H1 (cell line): ENCODE data around the gene SEMA3B. TPM values are rescaled to one million over a fixed set of nuclear protein-coding genes. Genes with fewer than 3 reads are reported as not detected.

Source experiments
- CTCF ChIA-PET: fragments of 300-600 bp; sonication (Branson Sonifier 250); formaldehyde crosslinking; loops from one replicate; lab custom pipeline; 2021; ENCODE audit not compliant: partially characterized antibody; lab: Charles Lee
- POLR2A ChIA-PET: fragments of 300-600 bp; sonication (Branson Sonifier 250); formaldehyde crosslinking; loops from one replicate; lab custom pipeline; 2021; ENCODE audit warnings: inconsistent platforms; ENCODE audit not compliant: partially characterized antibody; lab: Charles Lee
- DNase-seq, 2 experiments: peaks; one replicate each; pipeline versions ENCODE4 v3.0.0 to v3.0.0-alpha.2; 2010 to 2022; ENCODE audit warnings: low spot score in 2 of 2, low read depth in 1 of 2, mixed read lengths in 1 of 2
- FAIRE-seq: peaks from 2 replicates; lab custom pipeline; 2011; peaks lifted over from hg19 to GRCh38; lab: Jason Lieb, UNC
- H2AFZ ChIP-seq: 2 replicates; pipeline ENCODE4 v1.8.1; 2012; ENCODE audit warnings: low read length, inconsistent platforms
- H2AK5ac ChIP-seq: 2 replicates; pipeline ENCODE4 v1.6.1; 2013; ENCODE audit warnings: low read depth, low read length
- H2BK120ac ChIP-seq: replicated peaks from 2 replicates; pipeline ENCODE3; 2013; ENCODE audit warnings: low read depth, low read length, inconsistent platforms
- H2BK12ac ChIP-seq: 2 replicates; pipeline ENCODE4 v1.6.1; 2013; ENCODE audit warnings: low read depth, low read length
- H2BK15ac ChIP-seq: 2 replicates; pipeline ENCODE4 v1.6.1; 2013; ENCODE audit warnings: low read length
- H2BK20ac ChIP-seq: 2 replicates; pipeline ENCODE4 v1.6.1; 2013; ENCODE audit warnings: low read length
- H2BK5ac ChIP-seq: 2 replicates; pipeline ENCODE4 v1.6.1; 2013; ENCODE audit warnings: low read depth, low read length
- H3K14ac ChIP-seq: 2 replicates; pipeline ENCODE4 v1.6.1; 2013; ENCODE audit warnings: inconsistent platforms; ENCODE audit not compliant: insufficient read length
- H3K18ac ChIP-seq: 2 replicates; pipeline ENCODE4 v1.6.1; 2013; ENCODE audit warnings: low read length; ENCODE audit errors: extremely low read depth
- H3K23ac ChIP-seq: 2 replicates; pipeline ENCODE4 v1.6.1; 2013; ENCODE audit warnings: inconsistent platforms; ENCODE audit not compliant: insufficient read length
- H3K23me2 ChIP-seq: 2 replicates; pipeline ENCODE4 v1.6.1; 2013; ENCODE audit warnings: low read depth, low read length
- H3K27ac ChIP-seq: 2 replicates; pipeline ENCODE4 v1.6.1; 2011; ENCODE audit warnings: low read depth, low read length, inconsistent platforms
- H3K27me3 ChIP-seq, 4 experiments: replicated peaks in 1 of 4; 1 replicate in 1 of 4; 2 replicates in 3 of 4; pipeline versions ENCODE4 v1.6.1 to v1.8.1; 2011 to 2013; ENCODE audit warnings: low read length in 3 of 4, mild to moderate bottlenecking in 3 of 4, inconsistent platforms in 2 of 4, mixed read lengths in 2 of 4, moderate library complexity in 1 of 4; ENCODE audit not compliant: control insufficient read depth in 3 of 4, insufficient read depth in 3 of 4; ENCODE audit errors: extremely low read depth in 1 of 4
- H3K36me3 ChIP-seq, 4 experiments: 2 replicates each; pipeline versions ENCODE4 v1.6.1 to v1.8.1; 2011 to 2013; ENCODE audit warnings: mild to moderate bottlenecking in 4 of 4, low read length in 3 of 4, moderate library complexity in 2 of 4, control low read depth in 1 of 4, inconsistent platforms in 1 of 4; ENCODE audit not compliant: insufficient read depth in 4 of 4, control insufficient read depth in 2 of 4
- H3K4ac ChIP-seq: replicated peaks from 2 replicates; pipeline ENCODE3; 2013; ENCODE audit warnings: low read length, low read depth, mixed read lengths, inconsistent platforms; ENCODE audit not compliant: insufficient read length
- H3K4me1 ChIP-seq, 4 experiments: replicated peaks in 1 of 4; 1 replicate in 1 of 4; 2 replicates in 3 of 4; pipeline versions ENCODE4 v1.6.1 to v1.8.1; 2011 to 2013; ENCODE audit warnings: low read length in 3 of 4, inconsistent platforms in 2 of 4, mixed read lengths in 1 of 4; ENCODE audit not compliant: insufficient read depth in 4 of 4, control insufficient read depth in 3 of 4
- H3K4me2 ChIP-seq, 2 experiments: 2 replicates each; pipeline versions ENCODE4 v1.6.1 to v1.8.1; 2011 to 2013; ENCODE audit warnings: low read depth in 2 of 2, low read length in 2 of 2, control low read depth in 1 of 2, inconsistent platforms in 1 of 2, mild to moderate bottlenecking in 1 of 2; ENCODE audit not compliant: insufficient read depth in 1 of 2
- H3K4me3 ChIP-seq, 4 experiments: fragments of 200-600, 300-600 bp in 1 of 4; sonication (generic), shearing (Covaris generic), sonication (Bioruptor Twin) in 1 of 4; 2 replicates each; pipeline versions ENCODE4 v1.5.1 to v1.8.1; 2011 to 2016; ENCODE audit warnings: low read length in 4 of 4, low read depth in 3 of 4, control low read depth in 2 of 4, inconsistent platforms in 2 of 4, mild to moderate bottlenecking in 2 of 4, mixed read lengths in 1 of 4, moderate library complexity in 1 of 4; ENCODE audit not compliant: insufficient read depth in 2 of 4; ENCODE audit errors: extremely low read depth in 1 of 4
- H3K56ac ChIP-seq: replicated peaks from 2 replicates; pipeline ENCODE3; 2013; ENCODE audit warnings: low read depth, mild to moderate bottlenecking, mixed read lengths, low read length, inconsistent platforms; ENCODE audit not compliant: insufficient read length
- H3K79me1 ChIP-seq: 2 replicates; pipeline ENCODE4 v1.6.1; 2013; ENCODE audit warnings: low read depth, low read length, control low read depth
- H3K79me2 ChIP-seq, 2 experiments: 2 replicates each; pipeline versions ENCODE4 v1.6.1 to v1.8.1; 2012 to 2013; ENCODE audit warnings: low read length in 2 of 2, mild to moderate bottlenecking in 2 of 2, inconsistent platforms in 1 of 2; ENCODE audit not compliant: insufficient read depth in 2 of 2, control insufficient read depth in 1 of 2
- H3K9ac ChIP-seq, 4 experiments: replicated peaks in 1 of 4; 1 replicate in 1 of 4; 2 replicates in 3 of 4; pipeline versions ENCODE4 v1.6.1 to v1.8.1; 2011 to 2013; ENCODE audit warnings: low read depth in 3 of 4, low read length in 3 of 4, control low read depth in 2 of 4, mild to moderate bottlenecking in 2 of 4, moderate library complexity in 2 of 4, inconsistent platforms in 1 of 4; ENCODE audit errors: extremely low read depth in 1 of 4
- H3K9me3 ChIP-seq, 2 experiments: 2 replicates each; pipeline versions ENCODE4 v1.6.1 to v1.8.1; 2012 to 2013; ENCODE audit warnings: mild to moderate bottlenecking in 2 of 2, moderate library complexity in 2 of 2, control low read depth in 1 of 2, inconsistent platforms in 1 of 2, low read depth in 1 of 2, low read length in 1 of 2, mixed read lengths in 1 of 2; ENCODE audit not compliant: insufficient read depth in 2 of 2
- H4K20me1 ChIP-seq, 2 experiments: replicated peaks in 1 of 2; 2 replicates each; pipeline versions ENCODE3 to v1.8.1; 2011 to 2013; ENCODE audit warnings: inconsistent platforms in 2 of 2, low read length in 2 of 2, mild to moderate bottlenecking in 1 of 2; ENCODE audit not compliant: insufficient read depth in 2 of 2, control insufficient read depth in 1 of 2
- H4K5ac ChIP-seq: 2 replicates; pipeline ENCODE4 v1.6.1; 2013; ENCODE audit warnings: low read length, low read depth, mixed read lengths, inconsistent platforms; ENCODE audit not compliant: insufficient read length
- H4K8ac ChIP-seq: 2 replicates; pipeline ENCODE4 v1.8.0; 2013; ENCODE audit warnings: mild to moderate bottlenecking, moderate library complexity, low read length, inconsistent platforms; ENCODE audit not compliant: insufficient read depth; ENCODE audit errors: extremely low read depth
- H4K91ac ChIP-seq: replicated peaks from 2 replicates; pipeline ENCODE3; 2013; ENCODE audit warnings: low read length, mixed read lengths, inconsistent platforms; ENCODE audit not compliant: insufficient read length
- CHD1 ChIP-seq: IDR thresholded peaks from 2 replicates; pipeline ENCODE4 v1.6.1; 2012; ENCODE audit warnings: low read depth, low read length, improper control_type of control experiment
- CTCF ChIP-seq, 3 experiments: IDR thresholded peaks; 1 replicate in 2 of 3; 2 replicates in 1 of 3; pipeline versions ENCODE4 v1.5.1 to v1.6.1; 2011; ENCODE audit warnings: low read length in 3 of 3, mild to moderate bottlenecking in 3 of 3, inconsistent platforms in 2 of 3, low read depth in 1 of 3, moderate library complexity in 1 of 3; ENCODE audit not compliant: insufficient read depth in 1 of 3; ENCODE audit errors: control extremely low read depth in 1 of 3
- EGR1 ChIP-seq: IDR thresholded peaks from 2 replicates; pipeline ENCODE4 v1.6.1; 2011; ENCODE audit warnings: low read depth, low read length, borderline replicate concordance
- GABPA ChIP-seq: IDR thresholded peaks from 2 replicates; pipeline ENCODE4 v1.6.1; 2011; ENCODE audit warnings: mild to moderate bottlenecking, low read length, moderate library complexity, borderline replicate concordance; ENCODE audit not compliant: insufficient read depth
- KDM5A ChIP-seq: fragments of 200-600 bp; IDR thresholded peaks from 2 replicates; pipeline ENCODE4 v1.7.1; 2012; ENCODE audit warnings: mild to moderate bottlenecking, low read length, inconsistent platforms, mixed read lengths
- POLR2A ChIP-seq, 2 experiments: IDR thresholded peaks; 1 replicate in 1 of 2; 2 replicates in 1 of 2; pipeline ENCODE4 v1.6.1; 2011; ENCODE audit warnings: low read depth in 2 of 2, low read length in 2 of 2, mild to moderate bottlenecking in 2 of 2; ENCODE audit errors: control extremely low read depth in 1 of 2
- RBBP5 ChIP-seq: IDR thresholded peaks from 2 replicates; pipeline ENCODE4 v1.7.1; 2012; ENCODE audit warnings: low read depth, mild to moderate bottlenecking, inconsistent platforms, low read length, moderate library complexity, borderline replicate concordance
- WGBS, 2 experiments: shearing (Covaris generic) in 1 of 2; methylation state at CpG; one replicate each; pipeline versions ENCODE4 v1.1.6 to v1.1.7; 2013 to 2015; ENCODE audit warnings: low lambda C conversion rate in 2 of 2, mixed read lengths in 2 of 2, inconsistent platforms in 1 of 2, low coverage in 1 of 2, missing lambda C conversion rate in 1 of 2; ENCODE audit not compliant: insufficient replicate concordance in 2 of 2, insufficient coverage in 1 of 2, insufficient read length in 1 of 2; ENCODE audit errors: extremely low coverage in 1 of 2, missing lambda C conversion rate in 1 of 2; 5-methylcytosine and 5-hydroxymethylcytosine counted together
- polyA plus RNA-seq, 7 experiments: library from polyadenylated mRNA; depleted of rRNA in 3 of 7; stranded (reverse) in 5 of 7; unstranded in 2 of 7; fragments of >200 nt in 5 of 7; fragments of 200-250 nt in 2 of 7; gene quantifications; 1 replicate in 5 of 7; 2 replicates in 1 of 7; 4 replicates in 1 of 7; pipeline versions ENCODE4 v1.2.1 to v1.2.3, GENCODE V29; 2011 to 2013; ENCODE audit warnings: missing spikeins in 2 of 7, mixed read lengths in 2 of 7
- total RNA-seq: library from RNA; stranded (reverse); fragmentation: NEBNext Ultra II Directional; extraction: Animal tissue kit (Norgen Biotek cat#: 25700); gene quantifications from 2 replicates; pipeline ENCODE4 v1.2.1, GENCODE V29; 2021

SEMA3B gene
- total and polyA plus RNA-seq, 2 of the 8 experiments (the other 6 are each of a cell fraction or from before 2014, with no cell fraction given), result 3.0 to 4.7 TPM

- peak overlapping the region; percentile 92; the same call in 1 of the 2 replicates for H2BK15ac ChIP-seq
- no peak overlapping the region for H3K9ac ChIP-seq
- H2BK120ac ChIP-seq, result no peak overlapping the region
- H4K8ac ChIP-seq, result peak overlapping the region; percentile 86; the same call in 1 of the 2 replicates
- H3K18ac ChIP-seq, result peak overlapping the region; percentile 90
- H3K4me1 ChIP-seq, result peaks cover 0 to 20% (median 19%) of the 10 kb centered on the region in 4 experiments; a peak in 6 of 7 replicates
- H3K79me1 ChIP-seq, result no peaks in the 10 kb centered on the region
- H3K27ac ChIP-seq, result no peak overlapping the region
- H2AFZ ChIP-seq, result no peak overlapping the region
- H3K23me2 ChIP-seq, result peaks cover 2% of the 10 kb centered on the region; the same call in 1 of the 2 replicates
- FAIRE-seq (peak; percentile 77), DNase-seq (peak in 1 of 2 experiments; percentile 100)
- peak overlapping the region; percentile 94 for H4K91ac ChIP-seq
- H3K4me2 ChIP-seq, result peak overlapping the region; percentile 2 to 75
- 32% methylated on average over 60 of the region's 61 CpGs; no CpG with 5 or more reads in 1 of the 2 experiments for WGBS, 2 experiments
- peaks cover 0 to 1% of the 10 kb centered on the region in 2 experiments for H4K20me1 ChIP-seq
- H3K9me3 ChIP-seq, result no peaks in the 10 kb centered on the region; a peak in 1 of 4 replicates
- H2BK12ac ChIP-seq, result peak overlapping the region; percentile 92; the same call in 1 of the 2 replicates
- ChIA-PET CTCF (interaction anchor here (0.7 to 53.5 kb wide), 10 partner anchors 10 to 89 kb away, joined by 3 to 2149 read pairs (median 27); partner anchors contain the start of genes GNAI2, GNAT1 and SLC38A3), POLR2A (interaction anchor here (0.6 to 4.4 kb wide), 4 partner anchors 9 to 46 kb away, joined by 3 to 35 read pairs (median 5); no protein-coding TSS in a partner anchor)
- H3K56ac ChIP-seq, result no peak overlapping the region
- no peaks in the 10 kb centered on the region for H3K79me2 ChIP-seq
- no peak overlapping the region for H3K14ac ChIP-seq
- H3K27me3 ChIP-seq, result peaks cover 27 to 50% (median 42%) of the 10 kb centered on the region in 4 experiments
- peak overlapping the region; percentile 80; the same call in 1 of the 2 replicates for H2BK20ac ChIP-seq
- H3K36me3 ChIP-seq, result no peaks in the 10 kb centered on the region
- H3K23ac ChIP-seq, result no peak overlapping the region
- H3K4me3 ChIP-seq, result peak overlapping the region in 1 of 4 experiments; percentile 46; a peak in 1 of 8 replicates
- H2AK5ac ChIP-seq, result no peak overlapping the region
- no peak overlapping the region; the same call in 1 of the 2 replicates for H2BK5ac ChIP-seq
- H3K4ac ChIP-seq, result no peak overlapping the region
- no peak overlapping the region for H4K5ac ChIP-seq
- peak in 2 of 3 experiments; percentile 98 to 99; a peak in 3 of 4 replicates for TF ChIP-seq CTCF (IDR thresholded peaks at IDR 0.05; ENCODE audit: control extremely low read depth in 1 of 3, insufficient read depth in 1 of 3, low read depth in 1 of 3, low read length in 3 of 3)
- TF ChIP-seq EGR1, result no peak
- TF ChIP-seq KDM5A, result no peak
- peak; percentile 53; the same call in 1 of the 2 replicates for TF ChIP-seq GABPA
- no peak for TF ChIP-seq CHD1
- no peak for TF ChIP-seq POLR2A (IDR thresholded peaks at IDR 0.05; ENCODE audit: control extremely low read depth in 1 of 2, low read depth in 2 of 2, low read length in 2 of 2)
- no peak for TF ChIP-seq RBBP5
Measured at GRCh38 chr3:50272911-50273688, 4.2 kb downstream of the SEMA3B start.
